Brain microvascular endothelial cell (primary cell): ENCODE results near the gene TTYH3.

Experiments
- DNase-seq: peaks from one replicate; pipeline ENCODE4 v3.0.0-alpha.2; 2020
- H3K27ac ChIP-seq: fragments of 250-450 bp; sonication (Bioruptor Pico); 2 replicates; pipeline ENCODE4 v1.5.1; 2020; ENCODE audit warnings: mild to moderate bottlenecking, moderate library complexity
- H3K27me3 ChIP-seq: fragments of 250-450 bp; sonication (Bioruptor Pico); replicated peaks from 2 replicates; pipeline ENCODE4 v1.5.1; 2020; ENCODE audit warnings: mild to moderate bottlenecking
- H3K36me3 ChIP-seq: fragments of 250-450 bp; sonication (Bioruptor Pico); replicated peaks from 2 replicates; pipeline ENCODE4 v1.5.1; 2020; ENCODE audit warnings: mild to moderate bottlenecking
- H3K4me3 ChIP-seq: 2 replicates; pipeline ENCODE4 v1.5.1; 2011; ENCODE audit warnings: low read depth, mild to moderate bottlenecking, control low read depth, low read length, moderate library complexity
- CTCF ChIP-seq: IDR thresholded peaks from 2 replicates; pipeline ENCODE4 v1.5.1; 2011; ENCODE audit warnings: low read depth, mild to moderate bottlenecking, moderate library complexity, low read length, control low read depth, inconsistent platforms; ENCODE audit errors: missing control alignments
- in situ Hi-C: cut with HindIII; loops from 2 replicates; pipeline ENCODE4 v1.10.0; 2017; ENCODE audit warnings: low sequenced_read_pairs, low pct_ligation_motif_present

TTYH3 gene

GRCh38 chr7:2612445-2613097 is 19.2 kb upstream of the TTYH3 start:
- no peak for TF ChIP-seq CTCF
- in situ Hi-C loops: loop anchor here (10.0 kb wide), 1 partner anchor 48 kb away; no protein-coding TSS in a partner anchor
- no peaks in the 10 kb centered on the region for H3K27me3 ChIP-seq

GRCh38 chr7:2613098-2613930 is 18.5 kb upstream of the TTYH3 start:
- H3K27me3 ChIP-seq: no peaks in the 10 kb centered on the region
- no peak for TF ChIP-seq CTCF
- in situ Hi-C loops: loop anchor here (10.0 kb wide), 1 partner anchor 49 kb away; no protein-coding TSS in a partner anchor
- H3K36me3 ChIP-seq: no peaks in the 10 kb centered on the region
- no peak for DNase-seq
- no peak overlapping the region for H3K27ac ChIP-seq
- H3K4me3 ChIP-seq: no peak overlapping the region

More at GRCh38 chr7:2612445-2613097, 19.2 kb upstream of the TTYH3 start:
- no peaks in the 10 kb centered on the region for H3K36me3 ChIP-seq
- H3K4me3 ChIP-seq: no peak overlapping the region
- no peak overlapping the region for H3K27ac ChIP-seq
- DNase-seq: no peak

GRCh38 chr7:2613931-2614600 is 17.7 kb upstream of the TTYH3 start:
- Histone ChIP-seq H3K36me3 (no peaks in the 10 kb centered on the region), H3K4me3 (no peak overlapping the region)

GRCh38 chr7:2614631-2615330 is 17.0 kb upstream of the TTYH3 start:
- no peaks in the 10 kb centered on the region for H3K36me3 ChIP-seq
- H3K4me3 ChIP-seq: no peak overlapping the region
- no peaks in the 10 kb centered on the region for H3K27me3 ChIP-seq
- DNase-seq: no peak
- H3K27ac ChIP-seq: no peak overlapping the region
- in situ Hi-C loops: loop anchor here (10.0 kb wide), 1 partner anchor 50 kb away; no protein-coding TSS in a partner anchor
- no peak for TF ChIP-seq CTCF

More at GRCh38 chr7:2613931-2614600, 17.7 kb upstream of the TTYH3 start:
- no peak for TF ChIP-seq CTCF
- DNase-seq: no peak
- in situ Hi-C loops: loop anchor here (10.0 kb wide), 1 partner anchor 49 kb away; no protein-coding TSS in a partner anchor
- no peak overlapping the region for H3K27ac ChIP-seq
- no peaks in the 10 kb centered on the region for H3K27me3 ChIP-seq
